Adrenal gland (tissue), 5 donors: ENCODE results near the gene SHROOM2.

Source experiments
- POLR2A ChIP-seq, 2 donors: fragments of 450-650 bp; IDR thresholded peaks; one replicate each; pipeline ENCODE4 v1.6.1; 2017; ENCODE audit warnings: antibody characterized with exemption in 2 of 2, mild to moderate bottlenecking in 2 of 2, moderate library complexity in 1 of 2
- TF ChIP-seq, protein P1 (sequence below), 6 experiments: fragments of 450-650 bp in 4 of 6; fragments of 200-600 bp in 2 of 6; sonication (generic) in 1 of 6; IDR thresholded peaks; 1 replicate in 5 of 6; 2 replicates in 1 of 6; pipeline versions ENCODE4 v1.5.1 to v1.8.0; 2016 to 2021; ENCODE audit warnings: antibody characterized with exemption in 6 of 6, mild to moderate bottlenecking in 2 of 6, moderate library complexity in 1 of 6
- donor health status: DM: no; HTN: no; CAD: no.

- TF ChIP-seq, protein P1, sequence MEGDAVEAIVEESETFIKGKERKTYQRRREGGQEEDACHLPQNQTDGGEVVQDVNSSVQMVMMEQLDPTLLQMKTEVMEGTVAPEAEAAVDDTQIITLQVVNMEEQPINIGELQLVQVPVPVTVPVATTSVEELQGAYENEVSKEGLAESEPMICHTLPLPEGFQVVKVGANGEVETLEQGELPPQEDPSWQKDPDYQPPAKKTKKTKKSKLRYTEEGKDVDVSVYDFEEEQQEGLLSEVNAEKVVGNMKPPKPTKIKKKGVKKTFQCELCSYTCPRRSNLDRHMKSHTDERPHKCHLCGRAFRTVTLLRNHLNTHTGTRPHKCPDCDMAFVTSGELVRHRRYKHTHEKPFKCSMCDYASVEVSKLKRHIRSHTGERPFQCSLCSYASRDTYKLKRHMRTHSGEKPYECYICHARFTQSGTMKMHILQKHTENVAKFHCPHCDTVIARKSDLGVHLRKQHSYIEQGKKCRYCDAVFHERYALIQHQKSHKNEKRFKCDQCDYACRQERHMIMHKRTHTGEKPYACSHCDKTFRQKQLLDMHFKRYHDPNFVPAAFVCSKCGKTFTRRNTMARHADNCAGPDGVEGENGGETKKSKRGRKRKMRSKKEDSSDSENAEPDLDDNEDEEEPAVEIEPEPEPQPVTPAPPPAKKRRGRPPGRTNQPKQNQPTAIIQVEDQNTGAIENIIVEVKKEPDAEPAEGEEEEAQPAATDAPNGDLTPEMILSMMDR (IDR thresholded peaks at IDR 0.05): no peak
- TF ChIP-seq POLR2A (IDR thresholded peaks at IDR 0.05): no peak
Measured at GRCh38 chrX:9784332-9784731, 1.9 kb upstream of the SHROOM2 start.
